ENCODE results near the gene CPN1.
A peak's percentile ranks its signal among the peaks of the same experiment; 100 is the strongest.
"Not testable (repeated sequence)": the region's sequence is repeated elsewhere in the genome, so short reads cannot be mapped to it uniquely, and the experiment has no call there.

The CPN1 gene

GRCh38 chr10:100020886-100021253 is 60.8 kb downstream of the CPN1 start:
- DNase-seq: no peak

- no peak for DNase-seq
These were observed 61.4 kb downstream of the CPN1 start for GRCh38 chr10:100020142-100020885.

DNA sequence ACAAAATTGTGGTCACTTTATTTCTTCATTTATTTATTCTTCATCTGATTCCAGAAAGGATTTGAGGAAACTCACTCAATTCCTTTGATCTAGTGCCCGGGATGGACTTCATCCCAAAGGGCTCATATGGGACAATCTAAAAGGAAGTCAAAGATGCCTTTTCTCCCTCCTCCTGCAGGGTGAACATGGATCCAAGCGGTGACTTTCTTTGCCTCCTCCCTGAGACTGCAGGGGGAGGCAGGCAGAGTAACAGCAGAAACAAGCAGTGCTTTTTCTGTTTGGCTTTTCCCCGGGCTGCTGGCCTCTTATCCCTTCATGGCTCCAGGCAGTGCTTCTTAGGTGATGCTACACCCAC is 61.9 kb downstream of the CPN1 start:
- no peak for DNase-seq

DNA sequence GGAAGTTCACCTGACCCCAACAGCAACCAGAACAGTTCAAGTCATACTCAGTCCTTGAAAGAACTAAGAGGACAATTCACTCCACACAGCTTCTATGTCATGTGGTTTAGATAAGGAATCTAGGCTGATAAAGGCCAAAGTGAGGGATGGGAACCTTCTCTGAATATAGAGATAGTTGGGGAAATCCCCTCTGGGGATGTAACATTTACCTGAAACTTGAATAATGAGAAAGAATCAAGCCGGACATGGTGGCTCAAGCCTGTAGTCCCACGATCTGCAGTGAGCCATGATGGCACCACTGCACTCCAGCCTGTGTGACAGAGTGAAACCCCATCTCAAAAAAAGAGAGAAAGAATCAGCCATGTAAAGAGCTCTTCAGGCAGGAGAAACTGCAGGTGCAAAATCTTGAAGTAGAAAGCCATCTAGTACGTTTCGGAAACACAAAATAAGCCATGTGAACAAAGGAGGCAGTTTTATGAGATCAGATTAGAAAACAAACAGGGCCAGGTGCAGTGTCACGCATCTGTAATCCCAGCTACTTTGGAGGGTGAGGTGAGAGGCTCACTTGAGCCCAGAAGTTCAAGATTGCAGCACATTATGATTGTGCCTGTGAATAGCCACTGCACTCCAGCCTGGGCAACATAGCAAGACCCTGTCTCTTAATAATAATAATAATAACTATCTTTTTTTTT is 67.5 kb downstream of the CPN1 start:
- no peak for DNase-seq

DNA sequence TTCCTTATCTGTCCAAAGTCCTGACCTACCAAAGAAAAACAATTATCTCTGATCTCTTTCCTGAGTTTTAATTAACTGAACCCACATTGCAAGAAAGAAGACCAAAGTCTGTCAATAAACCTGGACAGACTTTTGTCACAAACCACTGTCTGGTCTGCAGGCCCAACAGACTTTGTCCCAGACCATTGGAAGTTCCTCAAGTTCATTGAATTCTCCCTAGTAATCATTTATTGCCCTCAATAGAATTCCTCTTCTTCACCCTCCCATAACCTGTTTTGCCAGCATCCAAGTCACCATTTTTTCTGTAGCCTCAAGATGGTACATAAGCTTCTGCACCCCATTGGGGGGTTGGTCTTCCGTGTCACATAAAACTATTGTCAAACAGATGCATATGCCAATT is 68.0 kb downstream of the CPN1 start:
- DNase-seq: no peak

- DNase-seq: not testable (repeated sequence)
These were observed 69.8 kb downstream of the CPN1 start for GRCh38 chr10:100011906-100012305.

DNA sequence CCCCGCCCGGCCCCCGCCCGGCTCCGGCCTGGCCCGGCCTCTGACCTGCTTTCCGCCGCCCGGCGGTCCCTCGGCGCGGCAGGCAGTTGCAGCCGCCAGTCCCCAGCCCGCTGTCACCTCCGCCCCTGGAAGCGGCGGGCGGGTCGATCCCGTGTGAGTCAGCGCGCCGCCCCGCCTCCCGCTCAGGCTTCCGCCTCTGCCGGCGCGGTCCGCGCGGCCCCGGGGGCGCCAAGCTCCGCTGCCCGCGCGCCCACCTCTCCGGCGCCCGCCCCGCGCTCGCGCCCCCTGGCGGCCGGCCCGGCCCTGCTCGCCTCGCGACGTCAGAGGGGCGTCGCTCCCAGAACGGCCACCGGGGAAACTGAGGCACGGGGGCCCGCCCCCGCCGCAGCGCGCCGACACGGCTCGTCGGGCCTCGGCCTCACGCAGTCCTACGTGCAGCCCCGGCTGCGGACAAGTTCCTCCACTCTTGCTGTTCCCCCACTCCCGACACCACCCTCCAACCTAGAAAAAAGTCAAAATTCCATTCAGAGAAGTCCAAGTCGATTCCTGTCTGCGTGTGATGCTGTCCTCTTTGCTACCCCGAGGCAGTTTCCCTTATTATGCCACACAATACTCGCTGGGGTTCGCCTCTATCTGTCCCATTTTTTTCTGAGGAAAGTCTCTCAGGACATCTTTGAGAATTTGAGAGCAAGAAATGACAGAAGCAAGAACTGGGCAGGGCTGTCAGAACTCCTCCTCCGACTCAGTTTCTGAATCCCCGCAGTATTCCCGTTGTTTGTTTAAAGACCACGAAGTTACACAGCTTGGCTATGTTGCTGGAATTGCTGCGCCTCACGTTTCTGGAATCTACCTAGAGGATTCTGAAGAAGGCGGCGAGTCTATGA is 71.6 kb downstream of the CPN1 start, which contains the start of gene DNMBP:
Gene DNMBP (minus strand): TSS at position 155 of the 884 bp plus-strand sequence. CDS start 37,823 bp downstream, outside the sequence.
- DNase-seq: peak; percentile 89

DNA sequence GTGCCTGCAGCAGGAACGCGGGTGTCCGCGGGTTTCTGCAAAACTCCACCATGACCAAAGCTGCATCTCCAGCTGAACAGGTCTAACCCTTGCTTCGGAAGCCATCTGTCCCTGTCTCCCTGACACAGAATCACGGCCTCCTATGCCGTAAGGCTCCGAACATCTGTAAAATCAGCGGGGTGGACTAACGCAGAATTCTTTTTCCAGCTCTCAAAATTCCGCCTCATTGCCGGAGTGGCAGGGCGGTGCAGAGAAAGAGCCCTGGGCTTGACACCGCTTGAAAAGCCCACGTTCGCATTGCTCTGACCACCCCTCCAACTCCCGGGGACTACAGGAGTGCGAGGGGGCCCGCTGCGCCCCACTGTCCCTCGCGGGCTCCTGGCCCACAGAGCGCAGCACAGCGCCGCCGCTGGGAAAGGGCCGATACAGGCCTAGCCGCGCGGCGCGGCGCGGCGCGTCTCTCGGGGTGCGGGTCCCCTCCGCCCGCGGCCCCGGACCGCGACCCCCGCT is 72.3 kb downstream of the CPN1 start:
- peak; percentile 9 for DNase-seq

DNA sequence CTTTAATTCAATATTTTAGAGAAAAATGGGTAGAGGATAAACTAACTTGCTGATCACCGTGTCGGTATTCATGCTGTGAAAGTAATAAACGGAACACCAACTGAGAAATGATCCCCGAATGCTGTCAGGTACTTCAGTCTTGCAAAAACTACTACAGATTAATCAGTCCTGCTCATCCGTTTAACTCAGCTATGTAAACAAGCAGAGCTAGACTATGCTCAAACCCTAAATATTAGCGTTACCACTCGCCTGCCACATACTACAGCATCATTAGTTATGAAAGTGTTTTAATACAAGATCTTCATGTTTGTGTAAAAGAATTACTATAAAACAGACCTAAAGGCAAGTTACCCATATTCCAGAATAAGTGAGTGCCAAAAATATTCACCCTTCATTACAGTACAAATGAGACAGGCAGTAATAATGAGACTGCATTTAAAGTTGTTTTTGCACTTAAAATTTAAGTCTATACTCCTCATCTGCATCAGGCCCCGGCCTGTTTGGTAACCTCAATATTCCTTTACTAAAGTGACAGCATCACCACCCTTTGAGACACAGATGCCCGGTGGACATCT is 72.9 kb downstream of the CPN1 start:
- no peak for DNase-seq

GRCh38 chr10:100008142-100008522 is 73.5 kb downstream of the CPN1 start:
- no peak for DNase-seq

DNA sequence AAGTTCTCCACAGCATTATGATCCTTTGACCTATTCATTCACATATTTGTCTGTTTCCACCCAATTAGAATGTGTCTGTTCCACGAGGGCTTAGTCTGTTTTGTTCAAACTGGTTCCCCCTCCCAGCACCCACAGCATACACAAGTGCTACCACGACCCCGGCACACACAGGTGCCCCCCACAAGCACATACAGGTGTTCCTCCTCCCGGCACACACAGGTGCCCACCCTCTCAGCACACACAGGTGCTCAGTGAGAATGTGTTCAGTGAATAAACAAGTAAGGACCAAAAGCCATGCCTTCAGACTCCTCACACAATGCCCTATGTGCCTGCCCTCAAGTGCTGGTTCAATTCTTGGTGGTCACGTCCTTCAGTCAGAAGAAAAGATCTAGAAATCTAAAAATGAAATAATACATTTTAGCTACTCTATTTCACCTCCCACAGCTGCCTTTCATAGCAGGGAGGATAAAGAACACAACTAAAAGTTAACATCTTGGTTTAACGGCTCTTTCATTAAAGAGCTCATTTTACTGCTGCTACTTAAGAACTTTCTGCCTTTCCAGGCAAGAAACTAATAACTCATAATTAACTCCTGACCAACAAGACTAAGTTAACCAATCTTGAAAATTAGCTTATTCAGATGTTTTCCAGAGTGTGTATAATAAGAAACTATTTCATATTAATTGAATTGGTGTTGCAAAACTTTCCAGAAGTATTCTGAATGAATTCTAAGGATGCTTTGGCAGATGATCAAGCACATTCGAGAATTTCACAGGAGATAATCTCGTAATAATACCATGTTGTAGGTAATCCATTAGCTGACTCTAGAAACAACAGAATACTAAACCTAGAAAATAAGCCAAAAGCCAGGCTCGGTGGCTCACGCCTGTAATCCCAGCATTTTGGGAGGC is 74.2 kb downstream of the CPN1 start:
- no peak for DNase-seq

- DNase-seq: peak; percentile 26
These were observed 75.3 kb downstream of the CPN1 start for GRCh38 chr10:100006243-100006886.

DNA sequence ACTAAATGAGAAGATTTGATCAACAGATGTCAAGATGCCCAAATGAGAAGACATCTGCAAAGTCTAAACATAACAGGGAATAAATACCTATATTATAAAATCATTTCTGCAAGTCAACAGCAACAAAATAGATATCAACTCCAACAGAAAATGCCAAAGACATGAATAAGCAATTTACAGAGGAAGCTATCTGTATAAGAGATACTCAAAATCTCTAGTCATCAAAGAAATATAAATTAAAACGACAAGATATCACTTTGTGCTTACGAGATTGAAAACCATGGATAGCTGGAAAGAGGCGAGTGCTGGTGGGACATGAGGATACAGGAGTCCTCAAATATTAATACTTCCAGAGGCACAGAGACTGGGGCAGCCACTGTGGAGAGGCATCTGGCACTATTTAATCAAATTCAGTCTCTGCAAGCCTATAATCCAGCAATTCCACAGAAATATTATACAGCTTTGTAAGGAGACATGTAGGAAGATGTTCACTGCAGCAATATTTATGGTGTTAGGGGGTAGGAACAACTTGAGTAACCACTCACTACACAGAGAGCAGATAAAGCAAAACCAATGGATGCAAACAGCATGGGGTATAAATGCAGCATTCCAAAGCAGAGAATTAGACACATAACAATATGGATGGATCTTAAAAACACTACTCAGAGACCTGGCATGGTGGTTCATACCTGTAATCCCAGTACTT is 76.7 kb downstream of the CPN1 start:
- no peak for DNase-seq

- no peak for DNase-seq
These were observed 81.5 kb downstream of the CPN1 start for GRCh38 chr10:100000109-100000644.

DNA sequence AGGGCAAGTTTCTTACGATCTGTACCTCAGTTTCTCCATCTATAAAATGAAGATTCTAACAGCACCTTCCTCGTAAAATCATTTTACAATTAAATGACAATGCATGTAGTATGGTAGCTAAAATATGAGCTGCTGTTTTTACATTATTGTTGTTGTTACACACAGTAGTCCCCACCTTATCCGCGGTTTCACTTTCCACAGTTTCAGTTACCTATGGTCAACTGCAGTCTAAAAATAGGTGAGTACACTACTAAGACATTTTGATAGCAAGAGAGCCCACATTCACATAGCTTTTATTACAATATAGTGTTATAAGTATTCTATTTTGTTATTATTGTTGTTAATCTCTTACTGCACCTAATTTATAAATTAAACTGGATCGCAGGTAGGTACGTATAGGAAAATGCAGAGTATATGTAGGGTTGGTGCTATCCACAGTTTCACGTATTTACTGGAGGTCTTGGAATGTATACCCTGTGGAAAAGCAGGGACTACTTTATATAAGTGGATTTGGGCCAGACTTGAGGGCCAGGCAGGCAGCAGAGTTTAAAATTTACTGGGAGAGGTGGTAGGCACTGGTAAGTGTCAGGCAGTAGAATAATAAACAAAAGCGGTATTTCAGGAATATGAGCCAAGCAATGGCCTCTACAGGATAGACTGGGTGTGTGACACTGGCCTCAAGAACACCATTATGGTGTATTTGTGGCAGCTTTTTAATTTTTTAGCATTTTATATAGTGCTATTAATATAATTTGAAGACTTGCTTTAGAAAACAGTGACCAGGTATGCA is 82.2 kb downstream of the CPN1 start:
- no peak for DNase-seq

DNA sequence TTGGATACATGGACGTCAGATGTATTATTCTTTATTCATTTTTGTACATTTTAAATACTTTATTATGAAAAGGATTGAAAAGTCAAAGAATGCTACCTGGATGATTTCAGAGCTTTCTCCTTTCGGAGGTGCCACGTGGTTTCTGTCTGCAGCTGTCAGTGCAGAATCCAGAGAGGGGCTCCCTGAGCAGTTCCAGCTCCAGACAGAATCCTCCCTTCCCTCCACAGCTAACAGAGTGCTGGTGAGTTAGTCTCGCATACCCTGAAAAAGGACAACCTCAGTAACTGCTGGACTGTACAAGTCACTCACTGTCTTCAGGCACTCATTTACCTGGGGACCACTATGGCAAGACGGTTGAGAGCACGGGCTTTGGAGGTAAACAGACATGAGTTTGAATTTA is 82.8 kb downstream of the CPN1 start:
- no peak for DNase-seq

DNA sequence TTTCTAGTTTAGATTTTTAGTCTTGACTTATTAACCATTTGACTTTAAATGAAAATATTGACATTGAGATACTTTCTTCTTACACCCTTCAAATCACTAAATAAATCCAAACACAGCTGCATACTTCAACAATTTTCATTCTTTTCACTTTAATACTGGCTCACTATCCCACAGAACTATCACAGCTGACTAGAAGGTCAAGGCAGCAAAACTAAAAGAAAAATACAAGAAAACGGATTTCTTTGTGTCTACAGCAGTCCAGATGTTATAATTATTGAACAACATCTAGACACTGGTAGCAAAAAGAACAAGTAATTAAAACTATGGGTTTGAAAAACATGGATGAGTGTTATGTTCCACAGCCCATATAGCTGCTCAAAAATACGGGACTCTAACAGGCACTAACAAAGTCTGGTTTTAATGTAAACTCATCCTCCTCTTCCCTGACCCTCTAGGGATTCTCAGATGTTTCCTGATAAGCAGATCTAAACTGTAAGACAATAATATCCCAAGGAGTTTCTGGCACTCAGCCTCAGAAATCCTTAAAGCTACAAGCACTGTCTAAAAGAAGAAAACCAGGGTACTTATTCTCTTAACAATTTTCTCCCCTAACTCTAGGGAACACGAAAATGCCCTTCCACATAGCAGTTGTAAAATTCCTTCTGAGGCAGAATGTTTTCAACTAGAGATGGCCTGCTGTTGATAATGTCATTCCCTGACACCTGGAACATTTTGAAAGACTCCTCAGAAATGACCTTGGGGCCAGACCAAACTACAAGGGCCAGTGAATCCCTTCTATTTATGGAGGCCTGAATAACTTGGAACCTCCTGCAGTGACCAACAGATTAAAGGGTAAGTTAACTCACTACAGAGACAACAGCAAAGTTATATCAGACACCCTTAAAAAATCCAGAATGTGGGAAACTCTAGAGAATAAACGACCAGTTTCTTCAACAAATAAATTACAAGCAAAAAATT is 84.7 kb downstream of the CPN1 start:
- DNase-seq: no peak

GRCh38 chr10:99995713-99996112 is 86.0 kb downstream of the CPN1 start:
- DNase-seq: no peak

All from CD4-positive, alpha-beta T cell treated with Interleukin-6 for 4 hours (primary cell).